ENCODE results near the gene CCNG1.
"Not testable (repeated sequence)": the region's sequence is repeated elsewhere in the genome, so short reads cannot be mapped to it uniquely, and the experiment has no call there.

The CCNG1 gene

DNA sequence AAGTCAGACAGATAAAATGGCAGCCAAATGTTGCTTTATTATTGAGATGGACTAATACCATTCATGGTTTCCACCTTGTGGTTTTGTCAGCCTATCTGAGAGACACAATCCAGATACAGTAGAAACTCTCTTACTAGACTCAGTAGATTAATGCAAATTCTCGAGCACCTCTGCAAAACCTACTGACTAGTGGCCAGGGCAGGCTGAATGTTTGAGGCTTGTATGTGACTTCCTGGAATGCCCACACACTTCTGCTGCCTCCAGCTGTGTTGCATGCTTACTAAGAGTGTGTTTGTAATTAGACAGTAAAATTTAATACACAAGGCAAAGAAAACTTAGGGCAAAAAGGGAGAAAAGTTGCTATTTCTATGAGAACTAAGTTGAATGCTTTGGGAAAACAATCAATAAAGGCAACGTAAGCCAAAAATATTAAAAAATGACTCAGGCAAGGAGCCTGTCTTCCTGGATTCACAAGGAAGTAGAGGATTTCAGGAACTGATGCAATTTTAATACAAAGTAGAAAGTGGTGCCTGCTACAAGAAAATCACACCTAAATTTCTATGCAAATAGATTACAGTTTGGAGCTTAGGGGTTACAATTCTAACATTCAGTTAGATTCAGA lies 30.2 kb upstream of the CCNG1 start:
- TF ChIP-seq EZH2 (IDR thresholded peaks at IDR 0.05) (no peak), POLR2AphosphoS5 (IDR thresholded peaks at IDR 0.05; ENCODE audit: borderline replicate concordance, low read depth, low read length) (no peak), FOXP2 (optimal IDR thresholded peaks at IDR 0.05; ENCODE audit: control extremely low read depth, extremely low read length, insufficient read depth) (no peak)
- DNase-seq (ENCODE audit: low read depth, low spot score), result peak; percentile 56
- H3K36me3 ChIP-seq (ENCODE audit: insufficient read depth, low read length), result no peaks in the 10 kb centered on the region
- peak overlapping the region; percentile 95 for H3K27ac ChIP-seq
- H3K4me3 ChIP-seq, result peak overlapping the region; percentile 73
- no peaks in the 10 kb centered on the region for H3K9me3 ChIP-seq (ENCODE audit: low read depth, low read length)
- H3K9ac ChIP-seq (ENCODE audit: insufficient read length), result peak overlapping the region; percentile 59

DNA sequence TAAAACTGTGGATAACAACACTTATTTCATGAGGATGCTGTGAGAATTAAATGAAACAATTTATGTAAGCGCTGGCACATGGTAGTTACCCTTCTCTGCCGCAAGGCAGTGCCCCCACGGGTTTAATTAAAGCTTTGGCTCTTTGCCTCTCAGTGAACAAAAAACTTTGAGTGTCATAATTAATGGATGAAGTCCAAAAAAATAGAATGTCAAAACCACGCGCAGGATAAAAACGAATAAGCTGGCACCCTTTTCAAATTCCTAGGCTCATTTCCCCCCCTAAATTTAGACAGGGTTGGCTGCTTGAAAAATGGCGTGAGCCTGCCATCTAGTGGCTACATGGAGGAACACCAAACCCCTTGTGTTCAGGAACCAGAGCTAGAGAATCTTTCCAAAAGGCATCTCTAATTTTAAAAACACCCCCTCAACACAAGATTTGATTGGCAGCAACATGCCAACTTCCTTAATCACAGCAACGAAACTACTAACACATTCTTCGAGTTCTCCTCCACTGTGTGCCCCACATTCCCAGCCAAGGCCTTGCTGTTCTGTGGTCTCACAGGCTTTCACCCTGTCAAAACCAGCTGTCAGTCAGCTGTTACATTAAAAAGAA lies 29.0 kb upstream of the CCNG1 start:
- peak; percentile 72 for DNase-seq (ENCODE audit: low read depth, low spot score)
- Histone ChIP-seq H3K9me3 (ENCODE audit: low read depth, low read length) (no peaks in the 10 kb centered on the region), H3K9ac (ENCODE audit: insufficient read length) (peak overlapping the region; percentile 59), H3K36me3 (ENCODE audit: insufficient read depth, low read length) (no peaks in the 10 kb centered on the region), H3K27ac (peak overlapping the region; percentile 95), H3K4me3 (peak overlapping the region; percentile 73)
- TF ChIP-seq EZH2 (IDR thresholded peaks at IDR 0.05) (no peak), POLR2AphosphoS5 (IDR thresholded peaks at IDR 0.05; ENCODE audit: borderline replicate concordance, low read depth, low read length) (no peak; the same call in 1 of the 2 replicates), FOXP2 (optimal IDR thresholded peaks at IDR 0.05; ENCODE audit: control extremely low read depth, extremely low read length, insufficient read depth) (no peak)

DNA sequence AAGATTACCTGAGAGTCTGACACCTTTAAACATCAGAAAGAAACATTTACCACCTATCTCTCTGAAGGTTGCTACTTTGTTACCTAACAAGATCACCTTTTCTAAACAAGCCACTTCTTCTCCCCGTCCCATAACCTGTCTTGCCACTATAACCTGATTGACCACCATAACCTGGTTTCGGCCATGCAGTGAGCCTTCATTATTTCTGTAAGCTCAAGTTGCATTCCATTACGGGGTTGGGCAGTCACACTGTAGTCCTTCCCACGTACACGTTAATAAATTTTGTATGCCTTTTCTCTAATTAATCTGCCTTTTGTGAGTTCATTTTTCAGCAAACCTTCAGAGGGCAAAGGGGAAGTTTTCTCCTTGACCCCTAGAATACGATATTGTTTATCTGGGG lies 28.0 kb upstream of the CCNG1 start:
- Histone ChIP-seq H3K9ac (ENCODE audit: insufficient read length) (no peak overlapping the region), H3K4me3 (no peak overlapping the region), H3K36me3 (ENCODE audit: insufficient read depth, low read length) (no peaks in the 10 kb centered on the region), H3K9me3 (ENCODE audit: low read depth, low read length) (no peaks in the 10 kb centered on the region), H3K27ac (no peak overlapping the region)
- TF ChIP-seq FOXP2 (optimal IDR thresholded peaks at IDR 0.05; ENCODE audit: control extremely low read depth, extremely low read length, insufficient read depth) (no peak), EZH2 (IDR thresholded peaks at IDR 0.05) (no peak), POLR2AphosphoS5 (IDR thresholded peaks at IDR 0.05; ENCODE audit: borderline replicate concordance, low read depth, low read length) (no peak)
- no peak for DNase-seq (ENCODE audit: low read depth, low spot score)

DNA sequence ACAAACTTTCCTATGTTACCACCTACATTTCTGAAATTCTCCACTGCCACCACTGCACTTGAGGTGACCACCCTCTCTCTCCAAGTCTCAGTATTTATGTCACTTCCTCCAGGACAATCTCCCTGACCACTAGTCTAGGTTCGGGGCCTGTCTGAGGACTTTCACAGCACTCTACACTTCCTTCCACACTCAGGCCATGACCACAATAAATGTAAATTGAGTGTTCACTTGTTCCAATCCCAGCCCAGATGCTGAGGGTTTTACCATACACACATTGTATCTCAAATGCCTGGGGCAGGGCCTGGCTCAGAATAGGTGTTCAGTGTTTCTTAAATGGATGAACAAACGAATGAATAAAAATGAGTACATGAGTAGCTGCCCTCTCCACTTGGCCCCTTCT lies 26.9 kb upstream of the CCNG1 start:
- Histone ChIP-seq H3K27ac (no peak overlapping the region), H3K9ac (ENCODE audit: insufficient read length) (peak overlapping the region; percentile 15), H3K9me3 (ENCODE audit: low read depth, low read length) (no peaks in the 10 kb centered on the region), H3K4me3 (no peak overlapping the region), H3K36me3 (ENCODE audit: insufficient read depth, low read length) (no peaks in the 10 kb centered on the region)
- no peak for DNase-seq (ENCODE audit: low read depth, low spot score)
- TF ChIP-seq FOXP2 (optimal IDR thresholded peaks at IDR 0.05; ENCODE audit: control extremely low read depth, extremely low read length, insufficient read depth) (no peak), POLR2AphosphoS5 (IDR thresholded peaks at IDR 0.05; ENCODE audit: borderline replicate concordance, low read depth, low read length) (no peak), EZH2 (IDR thresholded peaks at IDR 0.05) (no peak)

DNA sequence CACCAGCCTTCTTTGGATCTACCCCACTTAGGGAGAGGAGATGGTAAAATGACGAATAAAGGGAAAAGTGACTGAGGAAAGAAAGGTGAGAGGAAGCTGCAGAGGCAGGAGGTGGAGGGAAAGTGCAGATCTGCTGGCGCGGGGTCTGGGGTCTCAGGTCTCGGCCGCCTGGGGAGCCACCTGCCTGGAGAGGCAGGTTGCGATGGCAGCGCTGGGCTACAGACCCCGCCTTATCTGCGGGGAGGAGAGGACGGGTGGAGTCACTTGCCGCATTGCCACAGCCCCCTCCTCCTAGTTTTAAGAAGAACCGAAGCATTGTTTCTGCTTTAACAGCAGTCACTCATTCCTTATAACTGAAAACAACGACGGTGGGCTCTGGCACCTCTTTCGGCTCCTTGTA lies 21.7 kb upstream of the CCNG1 start:
- not testable (repeated sequence) for H3K9ac ChIP-seq (ENCODE audit: insufficient read length); H3K9me3 ChIP-seq (ENCODE audit: low read depth, low read length); H3K4me3 ChIP-seq; DNase-seq (ENCODE audit: low read depth, low spot score); H3K36me3 ChIP-seq (ENCODE audit: insufficient read depth, low read length); H3K27ac ChIP-seq

DNA sequence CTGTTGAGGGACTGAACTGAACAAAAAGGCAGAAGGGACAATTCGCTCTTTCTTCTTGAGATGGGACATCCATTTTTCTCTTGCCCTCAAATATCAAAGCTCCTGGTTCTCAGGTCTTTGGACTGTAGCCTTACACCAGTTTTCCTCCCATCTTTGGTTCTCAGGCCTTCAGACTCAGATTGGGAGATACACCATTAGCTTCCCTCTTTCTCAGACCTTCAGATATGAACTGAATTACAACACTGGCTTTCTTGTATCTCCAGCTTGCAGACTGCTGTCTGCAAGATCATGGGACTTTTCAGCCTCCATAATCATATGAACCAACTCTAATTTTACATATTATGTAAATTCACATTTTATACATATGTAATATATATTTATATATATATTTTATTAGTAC lies 12.6 kb upstream of the CCNG1 start:
- Histone ChIP-seq H3K27ac (no peak overlapping the region), H3K36me3 (ENCODE audit: insufficient read depth, low read length) (no peaks in the 10 kb centered on the region), H3K4me3 (no peak overlapping the region), H3K9ac (ENCODE audit: insufficient read length) (no peak overlapping the region), H3K9me3 (ENCODE audit: low read depth, low read length) (no peaks in the 10 kb centered on the region)
- no peak for DNase-seq (ENCODE audit: low read depth, low spot score)
- no peak for TF ChIP-seq FOXP2 (optimal IDR thresholded peaks at IDR 0.05; ENCODE audit: control extremely low read depth, extremely low read length, insufficient read depth)
- TF ChIP-seq EZH2 (IDR thresholded peaks at IDR 0.05), result no peak
- no peak for TF ChIP-seq POLR2AphosphoS5 (IDR thresholded peaks at IDR 0.05; ENCODE audit: borderline replicate concordance, low read depth, low read length)

DNA sequence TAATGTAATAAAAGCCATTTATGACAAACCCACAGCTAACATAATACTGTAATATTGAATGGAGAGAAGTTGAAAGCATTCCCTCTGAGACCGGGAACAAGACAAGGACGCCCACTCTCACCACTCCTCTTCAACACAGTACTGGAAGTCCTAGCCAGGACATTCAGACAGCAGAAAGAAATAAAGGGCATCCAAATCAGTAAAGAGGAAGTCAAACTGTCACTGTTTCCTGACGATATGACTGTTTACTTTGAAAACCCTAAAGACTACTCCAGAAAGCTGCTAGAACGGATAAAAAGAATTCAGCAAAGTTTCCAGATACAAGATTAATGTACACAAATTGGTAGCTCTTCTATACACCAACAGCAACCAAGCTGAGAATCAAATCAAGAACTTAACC lies 11.3 kb upstream of the CCNG1 start:
- DNase-seq (ENCODE audit: low read depth, low spot score); H3K27ac ChIP-seq; H3K9me3 ChIP-seq (ENCODE audit: low read depth, low read length); H3K36me3 ChIP-seq (ENCODE audit: insufficient read depth, low read length); H3K9ac ChIP-seq (ENCODE audit: insufficient read length); H3K4me3 ChIP-seq: not testable (repeated sequence)

DNA sequence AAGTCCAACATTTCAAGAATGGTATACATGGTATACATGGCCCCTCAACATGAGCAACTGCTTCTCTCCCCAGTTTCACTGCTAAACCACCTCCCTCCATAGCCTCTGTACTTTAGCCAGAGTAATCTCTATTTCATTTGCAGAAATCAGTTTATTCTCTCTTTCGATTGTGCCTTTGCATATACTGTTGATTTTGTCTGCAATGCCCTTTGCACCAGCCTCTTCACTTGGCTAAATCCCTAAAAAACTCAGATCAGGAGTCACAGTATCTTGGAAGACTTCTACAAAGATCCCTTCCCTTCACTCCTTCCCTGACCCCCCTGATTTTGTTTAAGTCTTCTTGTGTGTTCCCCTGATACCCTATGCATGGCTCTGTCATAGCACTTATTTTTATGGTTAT lies 4.9 kb upstream of the CCNG1 start:
- H3K4me3 ChIP-seq, result no peak overlapping the region
- no peak overlapping the region for H3K27ac ChIP-seq
- H3K9ac ChIP-seq (ENCODE audit: insufficient read length), result no peak overlapping the region
- DNase-seq (ENCODE audit: low read depth, low spot score), result no peak
- no peaks in the 10 kb centered on the region for H3K36me3 ChIP-seq (ENCODE audit: insufficient read depth, low read length)
- H3K9me3 ChIP-seq (ENCODE audit: low read depth, low read length), result no peaks in the 10 kb centered on the region
- TF ChIP-seq EZH2 (IDR thresholded peaks at IDR 0.05) (no peak), FOXP2 (optimal IDR thresholded peaks at IDR 0.05; ENCODE audit: control extremely low read depth, extremely low read length, insufficient read depth) (no peak), POLR2AphosphoS5 (IDR thresholded peaks at IDR 0.05; ENCODE audit: borderline replicate concordance, low read depth, low read length) (no peak)

DNA sequence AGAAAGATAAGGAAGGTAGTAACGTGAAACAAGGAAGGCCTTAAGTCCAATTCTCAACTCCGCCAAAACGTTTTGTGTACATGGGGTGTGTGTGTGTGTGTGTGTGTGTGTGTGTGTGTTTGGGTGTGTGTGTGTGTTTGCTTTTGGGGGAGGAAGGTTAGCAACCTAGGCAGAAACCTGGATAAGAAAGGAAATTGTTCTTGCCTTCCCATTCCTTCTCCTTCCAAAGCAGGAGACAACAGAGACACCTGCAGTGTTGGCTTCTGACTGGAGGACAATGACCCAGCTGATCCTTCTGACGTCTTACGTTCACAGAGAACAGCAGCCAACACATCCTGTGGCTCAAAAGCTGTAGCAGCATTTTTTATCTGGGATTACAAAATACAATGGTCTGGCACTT lies 4.1 kb upstream of the CCNG1 start:
- DNase-seq (ENCODE audit: low read depth, low spot score), result no peak
- H3K9ac ChIP-seq (ENCODE audit: insufficient read length), result no peak overlapping the region
- H3K36me3 ChIP-seq (ENCODE audit: insufficient read depth, low read length), result no peaks in the 10 kb centered on the region
- H3K4me3 ChIP-seq, result no peak overlapping the region
- no peaks in the 10 kb centered on the region for H3K9me3 ChIP-seq (ENCODE audit: low read depth, low read length)
- no peak overlapping the region for H3K27ac ChIP-seq
- TF ChIP-seq FOXP2 (optimal IDR thresholded peaks at IDR 0.05; ENCODE audit: control extremely low read depth, extremely low read length, insufficient read depth), result no peak
- TF ChIP-seq EZH2 (IDR thresholded peaks at IDR 0.05), result no peak
- TF ChIP-seq POLR2AphosphoS5 (IDR thresholded peaks at IDR 0.05; ENCODE audit: borderline replicate concordance, low read depth, low read length), result no peak

Measured in SK-N-MC (cell line).